ENCODE results near the gene CHST11.
"Not testable (repeated sequence)": the region's sequence is repeated elsewhere in the genome, so short reads cannot be mapped to it uniquely, and the experiment has no call there.

The CHST11 gene

DNA sequence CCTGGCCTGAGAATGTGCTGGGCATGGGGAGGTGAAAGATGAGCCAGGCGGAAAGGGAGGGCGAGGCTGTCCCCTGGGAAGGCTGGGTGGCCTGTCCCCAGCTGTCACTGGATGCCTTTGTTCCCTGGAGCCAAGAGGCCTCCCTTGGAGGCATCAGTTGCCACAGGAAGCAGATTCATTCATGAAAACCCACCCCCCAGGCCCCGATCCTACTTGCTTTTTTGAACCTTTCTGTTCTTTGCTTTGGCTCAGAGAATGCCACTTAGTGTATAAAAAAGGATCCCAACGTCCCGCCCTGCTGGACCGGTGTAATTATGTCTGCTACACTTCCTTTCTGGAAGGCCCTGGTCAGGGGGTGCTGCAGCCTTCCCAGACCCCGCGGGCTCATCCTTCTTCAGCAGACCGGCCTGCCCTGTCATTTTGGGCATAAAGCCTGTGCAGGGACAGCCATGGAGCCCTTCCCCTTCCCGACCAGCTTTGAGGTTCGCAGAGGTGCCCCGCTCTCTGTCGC is 281.1 kb downstream of the CHST11 start:
- TF ChIP-seq POLR2A (IDR thresholded peaks at IDR 0.05; ENCODE audit: low read depth, low read length) = no peak
- FAIRE-seq = no peak
- no peak for DNase-seq (ENCODE audit: insufficient read length, low spot score)

DNA sequence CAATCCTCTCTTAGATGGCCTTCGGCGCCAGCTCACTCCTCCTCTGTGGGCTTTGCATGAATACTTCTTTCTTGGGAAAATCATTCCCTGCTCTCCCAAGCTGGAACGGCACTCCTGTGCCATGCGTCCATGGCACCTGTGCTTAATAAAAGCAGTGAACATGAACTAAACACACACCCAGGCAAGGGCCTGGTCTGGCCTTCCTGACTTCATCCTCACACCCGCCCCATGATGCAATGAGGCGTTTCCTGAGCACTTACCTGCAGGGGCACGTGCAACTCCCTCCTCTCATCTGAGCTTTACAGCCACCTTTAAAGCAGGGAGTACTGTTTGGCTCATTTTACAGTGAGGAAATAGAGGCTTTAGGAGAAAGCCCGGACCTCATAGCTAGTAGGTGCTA is 281.6 kb downstream of the CHST11 start:
- FAIRE-seq (no peak), DNase-seq (ENCODE audit: insufficient read length, low spot score) (no peak)
- TF ChIP-seq POLR2A (IDR thresholded peaks at IDR 0.05; ENCODE audit: low read depth, low read length) = no peak

DNA sequence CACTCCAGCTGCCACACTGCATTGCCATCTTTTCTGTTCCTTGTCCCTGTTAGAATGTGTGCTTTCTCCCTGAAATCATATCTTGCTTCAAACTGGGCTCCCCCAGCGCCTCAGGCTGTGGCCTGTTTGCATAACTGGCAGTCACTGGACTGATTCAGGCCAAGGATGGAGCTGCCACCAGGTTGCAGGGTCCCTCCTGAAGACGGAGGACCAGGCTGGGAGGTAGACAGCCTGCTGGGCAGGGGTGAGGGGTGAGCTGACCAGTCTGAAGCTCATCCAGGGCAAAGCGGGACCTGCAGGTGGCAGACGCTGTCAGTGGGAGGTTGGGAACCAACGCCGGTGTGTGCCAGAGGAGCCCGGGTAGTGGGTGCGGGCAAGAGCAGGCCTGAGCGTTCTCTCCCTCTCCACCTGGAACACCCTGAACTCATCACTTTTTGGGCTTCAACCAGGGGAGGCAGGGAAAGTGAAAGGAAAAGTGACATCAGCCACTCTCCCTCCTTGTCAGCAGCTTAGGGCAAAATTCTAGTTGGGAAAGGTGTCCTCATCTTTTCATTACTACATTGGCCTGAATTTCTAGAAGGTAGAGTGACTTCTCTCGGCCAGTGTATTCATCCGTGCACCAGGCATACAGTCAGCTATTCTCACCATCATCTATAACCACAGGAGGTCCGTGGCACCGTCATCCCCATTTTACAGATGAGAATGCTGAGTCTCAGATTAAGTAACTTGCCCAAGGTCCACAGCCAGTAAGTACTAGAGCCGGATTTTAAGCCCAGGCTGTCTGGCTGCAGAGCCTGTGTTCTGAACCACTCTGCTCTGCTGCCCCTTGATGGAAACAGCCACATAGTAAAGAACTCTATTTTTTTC is 282.3 kb downstream of the CHST11 start:
- DNase-seq (ENCODE audit: insufficient read length, low spot score) (no peak), FAIRE-seq (no peak)
- TF ChIP-seq POLR2A (IDR thresholded peaks at IDR 0.05; ENCODE audit: low read depth, low read length) = no peak

DNA sequence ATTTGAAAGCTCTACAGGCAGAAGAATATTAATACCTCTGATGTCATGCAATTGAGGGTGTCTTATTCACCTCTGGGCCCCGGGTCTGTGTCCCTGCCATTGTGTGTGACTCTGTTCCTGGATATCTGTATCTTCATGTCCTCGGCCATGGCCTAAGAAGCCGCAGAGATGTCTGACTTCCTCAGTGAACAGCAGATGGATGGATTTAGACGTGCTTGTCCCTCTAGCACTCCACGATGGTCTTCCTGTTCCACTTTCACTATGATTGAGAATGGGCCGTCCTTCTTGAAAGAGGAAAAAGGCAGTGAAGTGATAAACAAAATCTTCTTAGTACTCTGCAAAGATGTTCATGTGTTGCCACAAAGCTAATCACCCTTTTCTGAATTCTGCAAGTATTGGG is 283.9 kb downstream of the CHST11 start:
- DNase-seq (ENCODE audit: insufficient read length, low spot score) (no peak), FAIRE-seq (no peak)
- TF ChIP-seq POLR2A (IDR thresholded peaks at IDR 0.05; ENCODE audit: low read depth, low read length) = no peak

DNA sequence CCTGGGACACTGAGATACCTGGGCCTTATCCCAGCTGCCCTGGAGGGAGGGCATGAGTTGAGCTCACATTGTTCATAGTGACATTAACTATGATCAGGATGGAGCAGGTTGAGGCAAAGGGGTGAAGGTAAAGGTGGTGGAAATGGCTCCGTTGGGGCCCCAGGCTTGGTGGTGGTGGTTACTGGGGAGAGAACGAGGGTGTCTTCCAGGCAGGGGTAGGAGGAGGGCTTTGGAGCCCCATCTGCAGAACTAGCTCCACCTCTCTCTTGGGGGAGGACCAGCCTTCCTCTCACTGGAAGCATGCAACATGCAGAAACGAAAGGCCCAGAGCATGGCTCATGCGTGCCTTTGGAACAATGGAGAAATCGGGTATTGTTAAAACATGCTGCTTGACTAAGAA is 284.3 kb downstream of the CHST11 start:
- FAIRE-seq (no peak), DNase-seq (ENCODE audit: insufficient read length, low spot score) (no peak)
- no peak for TF ChIP-seq POLR2A (IDR thresholded peaks at IDR 0.05; ENCODE audit: low read depth, low read length)

DNA sequence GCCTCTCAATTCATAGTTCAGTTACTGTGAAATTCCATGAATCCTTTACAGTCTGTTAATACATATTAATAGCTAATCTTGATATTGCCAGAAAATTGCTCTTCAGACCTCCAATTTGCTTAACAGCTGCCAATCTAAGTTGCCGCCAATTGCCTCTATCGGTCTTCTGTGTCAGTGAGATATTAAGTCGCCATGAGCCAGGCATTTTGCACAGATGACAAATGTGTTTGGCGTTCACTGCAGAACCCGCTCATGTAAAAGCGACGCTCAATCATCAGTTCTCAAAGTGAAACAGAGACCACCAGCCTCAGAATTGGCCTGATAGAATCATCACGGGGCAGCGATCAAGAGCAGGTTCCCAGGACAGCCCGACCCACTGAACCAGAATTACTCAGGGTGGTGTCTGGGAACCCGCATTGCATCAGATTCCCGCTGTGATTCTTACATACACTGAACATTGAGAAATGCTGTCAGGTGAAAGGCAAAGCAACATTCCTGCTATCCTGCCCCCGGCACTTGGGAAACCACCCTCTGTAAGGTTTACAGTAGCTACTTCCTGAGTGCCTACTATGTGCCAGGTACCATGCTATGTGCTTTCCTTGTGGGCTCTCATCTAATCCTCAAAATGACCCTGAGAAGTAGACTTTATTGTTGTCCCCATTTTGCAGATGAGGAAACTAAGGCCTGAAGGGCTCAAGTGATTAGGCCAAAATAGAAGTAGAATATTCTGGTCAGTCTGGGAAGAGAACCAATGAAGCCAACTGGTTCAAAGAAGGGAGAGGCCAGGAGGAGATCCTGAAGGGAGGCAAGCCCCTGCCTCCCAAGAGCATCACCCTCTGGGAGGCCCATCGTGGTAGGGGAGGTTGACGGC is 285.0 kb downstream of the CHST11 start:
- TF ChIP-seq POLR2A (IDR thresholded peaks at IDR 0.05; ENCODE audit: low read depth, low read length) = no peak
- FAIRE-seq (no peak), DNase-seq (ENCODE audit: insufficient read length, low spot score) (no peak)

DNA sequence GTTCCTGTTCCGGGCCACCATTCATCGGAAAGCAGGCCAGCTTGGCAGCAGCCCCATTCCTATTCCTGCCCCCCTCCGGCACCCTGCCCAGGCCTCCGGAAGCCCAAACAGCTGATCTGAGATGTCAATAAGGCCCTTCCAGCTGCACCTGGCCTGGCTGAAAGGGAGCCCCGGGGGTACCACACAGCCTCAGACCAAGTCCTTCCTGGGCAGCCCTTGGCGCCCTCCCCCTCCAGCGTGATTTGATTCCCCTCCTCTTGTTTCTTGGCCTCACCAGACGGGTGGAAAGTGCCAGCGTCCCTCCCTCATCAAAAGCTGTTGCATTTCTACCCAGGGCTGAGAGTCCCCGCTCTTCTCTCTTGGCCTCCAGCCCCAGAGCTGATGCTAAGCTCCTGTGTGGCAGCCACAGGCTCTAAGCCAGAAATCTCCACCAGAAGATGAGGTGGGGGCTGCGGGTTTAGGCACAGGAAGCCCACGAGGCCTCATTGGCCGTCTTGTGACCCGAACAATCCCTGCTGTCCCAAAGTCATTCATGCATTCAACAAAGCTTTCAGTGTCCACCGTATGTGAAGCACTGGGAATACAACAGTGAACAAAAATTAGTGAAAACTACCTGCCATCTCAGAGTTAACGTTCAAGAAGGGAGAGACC is 285.9 kb downstream of the CHST11 start:
- no peak for TF ChIP-seq POLR2A (IDR thresholded peaks at IDR 0.05; ENCODE audit: low read depth, low read length)

DNA sequence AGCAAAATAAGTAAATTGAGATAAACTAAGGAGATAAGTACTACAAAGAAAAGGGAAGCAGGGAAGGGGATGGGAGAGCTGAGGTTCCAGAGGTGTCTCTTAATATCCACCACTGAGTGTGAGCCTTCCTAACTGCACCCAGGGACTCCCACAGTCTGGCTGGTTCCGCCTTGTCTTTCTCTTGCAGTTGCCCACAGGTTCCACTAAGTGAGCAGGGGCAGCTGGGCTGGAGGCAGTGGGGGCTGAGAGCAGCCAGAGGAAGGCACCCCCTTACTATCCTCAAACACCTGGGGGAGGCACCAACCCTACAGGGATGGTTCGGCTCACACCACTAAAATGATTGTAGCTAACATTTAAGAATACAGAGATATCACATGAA is 286.4 kb downstream of the CHST11 start:
- FAIRE-seq (no peak), DNase-seq (ENCODE audit: insufficient read length, low spot score) (no peak)
- no peak for TF ChIP-seq POLR2A (IDR thresholded peaks at IDR 0.05; ENCODE audit: low read depth, low read length)

More for the DNA sequence above, 285.9 kb downstream of the CHST11 start:
- no peak for DNase-seq (ENCODE audit: insufficient read length, low spot score)
- FAIRE-seq = no peak

DNA sequence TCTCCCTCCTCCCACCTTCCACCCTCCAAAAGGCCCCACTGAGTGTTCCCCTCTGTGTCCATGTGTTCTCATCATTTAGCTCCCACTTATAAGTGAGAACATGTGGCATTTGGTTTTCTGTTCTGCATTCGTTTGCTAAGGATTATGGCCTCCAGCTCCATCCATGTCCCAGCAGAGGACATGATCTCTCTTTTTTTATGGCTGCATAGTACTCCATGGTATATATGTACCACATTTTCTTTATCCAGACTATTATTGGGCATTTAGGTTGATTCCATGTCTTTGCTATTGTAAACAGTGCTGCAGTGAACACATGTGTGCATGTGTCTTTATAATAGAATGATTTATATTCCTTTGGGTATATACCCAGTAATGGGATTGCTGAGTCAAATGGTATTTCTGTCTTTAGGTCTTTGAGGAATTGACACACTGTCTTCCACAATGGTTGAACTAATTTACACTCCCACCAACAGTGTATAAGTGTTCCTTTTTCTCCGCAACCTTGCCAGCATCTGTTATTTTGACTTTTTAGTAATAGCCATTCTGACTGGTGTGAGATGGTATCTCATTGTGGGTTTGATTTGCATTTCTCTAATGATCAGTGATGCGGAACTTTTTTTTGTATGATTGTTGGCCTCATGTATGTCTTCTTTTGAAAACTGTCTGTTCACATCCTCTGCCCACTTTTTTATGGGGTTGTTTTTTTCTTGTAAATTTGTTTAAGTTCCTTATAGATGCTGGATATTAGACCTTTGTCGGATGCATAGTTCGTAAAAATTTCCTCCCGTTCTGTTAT is 287.2 kb downstream of the CHST11 start:
- FAIRE-seq; DNase-seq (ENCODE audit: insufficient read length, low spot score): not testable (repeated sequence)

DNA sequence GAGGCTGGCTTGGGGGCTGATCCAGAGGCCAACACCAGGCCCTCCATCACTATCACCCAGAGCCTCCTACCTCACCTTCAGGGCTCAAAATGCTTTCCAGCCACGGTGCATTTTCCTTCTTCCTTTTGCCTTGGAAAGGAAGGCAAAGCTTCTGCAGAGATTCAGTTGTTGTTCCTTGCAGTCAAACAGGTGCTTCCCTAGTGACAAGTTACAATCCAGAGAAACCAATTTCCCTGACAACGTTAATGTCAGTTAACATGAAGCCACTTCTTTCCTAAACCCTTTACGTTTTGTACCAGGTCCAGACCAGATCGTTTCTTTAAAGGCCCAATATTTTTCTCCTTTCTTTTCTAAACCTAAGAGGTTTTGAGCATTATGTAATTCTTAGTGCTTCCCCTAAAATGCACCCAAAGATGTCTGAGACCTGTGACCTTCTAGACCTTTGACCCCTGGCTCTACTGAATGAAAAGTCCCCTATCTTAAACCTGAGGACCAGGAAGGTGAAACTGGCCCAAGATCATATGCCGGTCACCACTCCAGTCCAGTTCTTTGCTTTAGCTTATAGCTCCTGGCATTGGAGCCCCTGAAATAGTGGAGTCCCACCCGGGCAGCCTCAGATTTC is 289.8 kb downstream of the CHST11 start:
- FAIRE-seq = no peak

DNA sequence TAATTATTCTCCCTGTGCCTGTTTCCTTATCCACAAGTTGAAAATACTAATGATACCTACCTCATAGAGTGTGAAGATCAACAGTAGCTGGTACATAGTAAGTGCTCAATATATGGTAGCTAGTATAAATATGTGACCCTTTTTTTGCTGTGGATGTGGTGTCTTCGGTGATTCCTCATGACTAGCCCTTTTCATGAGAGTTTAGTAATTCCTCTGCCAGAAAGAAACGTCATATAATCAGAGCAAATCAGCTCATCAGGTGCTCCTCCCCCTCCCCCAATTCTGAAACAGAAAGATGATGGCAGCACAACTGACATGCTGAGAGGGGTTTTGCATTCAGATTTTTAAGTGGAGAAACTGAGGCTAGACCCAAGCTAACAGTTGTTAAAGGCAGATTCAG is 290.6 kb downstream of the CHST11 start:
- TF ChIP-seq POLR2A (IDR thresholded peaks at IDR 0.05; ENCODE audit: low read depth, low read length) = no peak
- DNase-seq (ENCODE audit: insufficient read length, low spot score) = no peak
- no peak for FAIRE-seq

More for the DNA sequence above, 289.8 kb downstream of the CHST11 start:
- TF ChIP-seq POLR2A (IDR thresholded peaks at IDR 0.05; ENCODE audit: low read depth, low read length) = no peak
- DNase-seq (ENCODE audit: insufficient read length, low spot score) = no peak

DNA sequence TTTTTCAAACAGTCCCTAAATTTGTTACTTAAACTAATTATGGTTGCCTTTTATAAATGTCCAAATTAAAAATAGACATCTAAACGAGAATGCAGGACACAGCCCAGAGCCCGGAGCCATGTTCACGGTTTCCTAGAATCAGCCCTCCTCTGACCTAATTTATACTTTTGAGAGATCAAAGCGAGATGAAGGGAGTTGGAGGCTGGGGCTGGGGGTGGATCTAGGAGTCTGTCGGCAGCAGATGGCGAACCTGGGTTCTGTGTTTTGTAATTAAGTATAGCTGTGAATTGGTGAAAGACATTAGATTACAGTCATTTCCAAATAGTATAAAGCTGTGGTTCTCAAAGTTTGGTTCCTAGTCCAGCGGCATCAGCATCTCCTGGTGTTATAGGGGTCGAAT is 291.2 kb downstream of the CHST11 start:
- FAIRE-seq = no peak
- no peak for DNase-seq (ENCODE audit: insufficient read length, low spot score)
- no peak for TF ChIP-seq POLR2A (IDR thresholded peaks at IDR 0.05; ENCODE audit: low read depth, low read length)

DNA sequence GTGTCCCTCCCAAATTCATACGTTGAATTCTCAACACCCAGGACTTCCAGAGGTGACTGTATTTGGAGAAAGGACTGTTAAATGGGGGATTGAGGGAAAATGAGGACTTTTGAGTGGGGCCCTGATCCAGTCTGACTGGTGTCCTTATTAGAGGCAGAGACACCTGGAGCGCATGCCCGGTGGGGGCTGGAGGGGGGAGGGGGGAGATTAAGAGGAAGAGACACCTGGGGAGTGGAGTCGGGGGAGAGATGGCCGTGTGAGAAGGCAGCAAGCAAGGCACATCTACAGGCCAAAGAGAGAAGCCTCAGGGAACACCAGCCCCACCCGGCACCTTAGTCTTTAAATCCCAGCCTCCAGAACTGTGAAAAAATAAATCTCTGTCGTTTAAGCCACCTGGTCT is 291.6 kb downstream of the CHST11 start:
- DNase-seq (ENCODE audit: insufficient read length, low spot score) (no peak), FAIRE-seq (no peak)
- no peak for TF ChIP-seq POLR2A (IDR thresholded peaks at IDR 0.05; ENCODE audit: low read depth, low read length)
